Measurements from ENCODE around the gene RSPRY1. TPM values are rescaled to one million over a fixed set of nuclear protein-coding genes. Genes with fewer than 3 reads are reported as not detected.

RSPRY1 gene
- total RNA-seq, 4 donors from 2014 or later = 27.9 to 77.7 (median 53.2) TPM

DNA sequence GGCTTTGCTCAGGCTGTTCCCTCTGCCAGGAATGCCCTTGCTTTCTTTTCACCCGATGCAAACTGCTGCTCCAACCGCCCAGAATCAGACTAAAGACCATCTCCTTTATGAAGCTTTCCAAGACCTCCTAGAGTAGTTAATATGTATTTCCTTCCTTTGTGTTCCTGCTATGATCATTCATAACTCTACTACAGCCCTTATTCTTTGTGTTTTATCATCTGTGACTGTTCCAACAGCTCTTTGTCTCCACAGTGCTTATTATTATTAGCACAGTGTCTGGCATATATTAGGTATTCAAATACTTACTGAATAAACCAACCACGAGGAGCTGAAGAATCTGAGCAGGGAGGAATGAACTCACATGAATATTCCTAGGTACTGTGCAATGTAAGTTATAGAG lies 7.9 kb upstream of the RSPRY1 start:
- no peaks in the 10 kb centered on the region for H3K4me1 ChIP-seq
- TF ChIP-seq, protein P1, sequence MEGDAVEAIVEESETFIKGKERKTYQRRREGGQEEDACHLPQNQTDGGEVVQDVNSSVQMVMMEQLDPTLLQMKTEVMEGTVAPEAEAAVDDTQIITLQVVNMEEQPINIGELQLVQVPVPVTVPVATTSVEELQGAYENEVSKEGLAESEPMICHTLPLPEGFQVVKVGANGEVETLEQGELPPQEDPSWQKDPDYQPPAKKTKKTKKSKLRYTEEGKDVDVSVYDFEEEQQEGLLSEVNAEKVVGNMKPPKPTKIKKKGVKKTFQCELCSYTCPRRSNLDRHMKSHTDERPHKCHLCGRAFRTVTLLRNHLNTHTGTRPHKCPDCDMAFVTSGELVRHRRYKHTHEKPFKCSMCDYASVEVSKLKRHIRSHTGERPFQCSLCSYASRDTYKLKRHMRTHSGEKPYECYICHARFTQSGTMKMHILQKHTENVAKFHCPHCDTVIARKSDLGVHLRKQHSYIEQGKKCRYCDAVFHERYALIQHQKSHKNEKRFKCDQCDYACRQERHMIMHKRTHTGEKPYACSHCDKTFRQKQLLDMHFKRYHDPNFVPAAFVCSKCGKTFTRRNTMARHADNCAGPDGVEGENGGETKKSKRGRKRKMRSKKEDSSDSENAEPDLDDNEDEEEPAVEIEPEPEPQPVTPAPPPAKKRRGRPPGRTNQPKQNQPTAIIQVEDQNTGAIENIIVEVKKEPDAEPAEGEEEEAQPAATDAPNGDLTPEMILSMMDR (IDR thresholded peaks at IDR 0.05) = no peak
- TF ChIP-seq POLR2A (IDR thresholded peaks at IDR 0.05) = no peak
- H3K27me3 ChIP-seq = no peaks in the 10 kb centered on the region
- no peak overlapping the region for H3K4me3 ChIP-seq
- no peak for DNase-seq
- intact Hi-C loops (cut with DNase I; ENCODE audit: low total_unique reads) = no loop called here
- no peaks in the 10 kb centered on the region for H3K36me3 ChIP-seq
- H3K27ac ChIP-seq = no peak overlapping the region
- H3K9me3 ChIP-seq = no peaks in the 10 kb centered on the region

DNA sequence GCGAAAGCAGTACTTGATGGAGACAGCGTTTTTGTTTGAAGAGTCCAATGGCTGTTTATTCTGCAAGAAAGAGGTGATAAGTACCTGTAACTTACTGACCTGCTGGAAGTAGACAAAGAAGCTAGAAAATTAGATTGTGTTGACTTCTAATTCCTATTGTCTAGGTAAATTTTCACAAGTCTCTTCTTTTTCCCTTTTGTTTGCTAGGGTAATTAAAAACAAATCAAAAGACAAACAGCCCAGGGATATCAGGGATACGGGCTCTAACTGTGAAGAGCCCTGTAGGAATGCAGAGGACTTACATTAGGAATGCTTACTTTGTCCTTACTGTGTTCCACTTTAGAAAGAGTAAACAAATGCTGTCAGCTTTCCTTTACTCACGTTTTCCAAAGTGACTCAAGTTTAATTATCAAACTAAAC lies 7.3 kb upstream of the RSPRY1 start:
- intact Hi-C loops (cut with DNase I; ENCODE audit: low total_unique reads) = no loop called here
- no peak for DNase-seq
- no peaks in the 10 kb centered on the region for H3K4me1 ChIP-seq
- no peaks in the 10 kb centered on the region for H3K9me3 ChIP-seq
- TF ChIP-seq POLR2A (IDR thresholded peaks at IDR 0.05) = no peak
- TF ChIP-seq, protein P1 (IDR thresholded peaks at IDR 0.05) = no peak
- H3K36me3 ChIP-seq = no peaks in the 10 kb centered on the region
- no peak overlapping the region for H3K4me3 ChIP-seq
- no peak overlapping the region for H3K27ac ChIP-seq
- no peaks in the 10 kb centered on the region for H3K27me3 ChIP-seq

DNA sequence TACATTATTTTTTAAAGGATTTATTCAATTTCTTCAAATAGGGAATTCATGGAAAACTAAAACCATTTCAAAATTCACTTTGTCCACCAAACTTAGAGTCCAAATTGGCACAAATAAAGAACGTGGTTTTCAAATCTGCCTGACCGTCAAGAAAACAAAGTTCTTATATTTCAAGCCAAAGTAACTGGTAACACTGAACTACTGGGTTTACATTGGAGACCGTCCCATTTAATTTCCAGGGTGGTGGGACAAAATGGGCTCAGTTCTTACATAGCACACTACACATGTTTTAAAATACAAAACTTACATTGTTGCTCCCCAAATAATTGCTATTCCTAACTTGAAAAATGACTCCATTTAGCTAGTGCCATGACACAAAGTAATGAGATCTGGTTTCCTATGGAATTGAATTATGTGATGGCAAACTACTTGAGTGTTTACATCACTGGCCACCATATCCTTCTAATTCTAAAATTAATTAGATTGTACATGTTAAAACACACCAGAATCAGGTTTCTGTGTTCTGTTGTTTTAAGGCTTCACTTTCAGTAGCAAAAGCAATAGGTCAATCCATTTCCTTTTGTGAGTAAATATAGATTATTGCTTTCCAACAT lies 6.8 kb upstream of the RSPRY1 start:
- no peak for DNase-seq
- Histone ChIP-seq H3K9me3 (no peaks in the 10 kb centered on the region), H3K36me3 (no peaks in the 10 kb centered on the region), H3K27me3 (no peaks in the 10 kb centered on the region), H3K4me1 (no peaks in the 10 kb centered on the region), H3K27ac (no peak overlapping the region), H3K4me3 (no peak overlapping the region)
- intact Hi-C loops (cut with DNase I; ENCODE audit: low total_unique reads) = no loop called here
- no peak for TF ChIP-seq POLR2A (IDR thresholded peaks at IDR 0.05)
- TF ChIP-seq, protein P1 (IDR thresholded peaks at IDR 0.05) = no peak

DNA sequence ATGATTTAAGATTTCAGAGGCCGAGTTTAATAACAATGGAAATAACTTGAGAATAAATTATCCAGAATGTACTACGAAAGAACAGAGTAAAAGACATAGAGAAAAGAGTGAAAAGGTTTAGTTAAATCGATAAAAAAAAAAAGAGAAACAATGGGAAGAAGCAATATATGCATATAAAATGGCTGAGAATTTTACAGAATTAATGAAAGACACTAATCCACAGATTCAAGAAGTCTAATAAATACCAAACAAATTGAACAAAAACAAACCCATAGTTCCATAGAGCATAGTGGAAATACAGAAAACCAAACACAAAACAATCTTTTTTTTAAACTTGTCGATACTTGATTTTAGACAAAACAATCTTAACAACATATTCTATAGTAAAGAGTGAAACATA lies 2.0 kb upstream of the RSPRY1 start:
- H3K27me3 ChIP-seq = no peaks in the 10 kb centered on the region
- H3K4me1 ChIP-seq = peaks cover 0 to 3% of the 10 kb centered on the region in 2 donors
- H3K27ac ChIP-seq = no peak overlapping the region
- H3K36me3 ChIP-seq = no peaks in the 10 kb centered on the region
- no peak for DNase-seq
- TF ChIP-seq, protein P1 (IDR thresholded peaks at IDR 0.05) = no peak
- TF ChIP-seq POLR2A (IDR thresholded peaks at IDR 0.05) = no peak
- no peaks in the 10 kb centered on the region for H3K9me3 ChIP-seq
- intact Hi-C loops (cut with DNase I; ENCODE audit: low total_unique reads) = no loop called here
- H3K4me3 ChIP-seq = no peak overlapping the region

DNA sequence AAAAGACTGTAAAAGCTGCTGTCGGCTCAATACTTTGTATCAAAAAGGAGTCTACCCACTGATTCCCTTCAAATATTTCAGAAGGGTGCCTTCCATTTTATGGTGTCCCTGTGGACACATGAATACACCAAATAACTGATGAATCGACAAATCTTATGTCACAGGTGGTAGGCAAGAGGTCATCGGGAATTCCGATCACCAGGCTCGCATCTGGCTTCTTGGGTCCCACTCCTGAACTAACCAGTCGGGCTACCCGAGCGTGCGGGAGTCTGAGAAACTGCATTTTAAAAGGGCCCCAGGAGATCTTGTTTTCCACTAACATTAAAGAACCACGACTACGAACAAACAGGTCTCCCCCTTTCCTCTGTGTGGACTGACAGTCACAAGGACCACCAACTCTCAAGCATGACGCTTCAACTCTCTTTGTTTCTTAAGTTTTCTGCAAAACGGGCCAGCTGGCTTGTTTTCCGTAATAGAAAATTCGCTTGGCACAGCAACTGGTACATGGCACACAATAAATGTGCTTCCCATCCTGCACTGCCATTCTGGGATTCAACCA lies 1.2 kb upstream of the RSPRY1 start:
- Histone ChIP-seq H3K27ac (peak overlapping the region; percentile 77 to 95), H3K4me1 (peaks cover 0 to 3% of the 10 kb centered on the region in 2 donors), H3K27me3 (no peaks in the 10 kb centered on the region), H3K9me3 (no peaks in the 10 kb centered on the region), H3K4me3 (peak overlapping the region; percentile 83 to 96), H3K36me3 (no peaks in the 10 kb centered on the region)
- no peak for TF ChIP-seq POLR2A (IDR thresholded peaks at IDR 0.05)
- TF ChIP-seq, protein P1 (IDR thresholded peaks at IDR 0.05) = no peak
- no peak for DNase-seq
- intact Hi-C loops (cut with DNase I; ENCODE audit: low total_unique reads) = no loop called here

Data from uterus (tissue), 4 donors.